SU-DHL-6 (cell line): Measurements from ENCODE around the gene MDP1.
A peak's percentile ranks its signal among the peaks of the same experiment; 100 is the strongest.

Source experiments
- H2AFZ ChIP-seq: fragments of 200-600 bp; sonication (generic); 2 replicates; pipeline ENCODE4 v1.6.1; 2014; ENCODE audit warnings: low read depth, mild to moderate bottlenecking, moderate library complexity, mixed read lengths, antibody characterized with exemption, low read length; ENCODE audit not compliant: severe bottlenecking
- H3F3A ChIP-seq: fragments of 200-600 bp; shearing (Covaris generic); 2 replicates; pipeline ENCODE4 v1.6.0; 2016; ENCODE audit warnings: antibody characterized with exemption, mild to moderate bottlenecking; ENCODE audit not compliant: insufficient read depth
- H3K27ac ChIP-seq: fragments of 200-600 bp; sonication (generic); 2 replicates; pipeline ENCODE4 v1.5.1; 2016; ENCODE audit warnings: low read depth, mild to moderate bottlenecking, low read length, moderate library complexity, mixed read lengths
- H3K27me3 ChIP-seq: fragments of 200-600 bp; sonication (generic), shearing (Covaris generic); 2 replicates; pipeline ENCODE4 v1.6.0; 2014; ENCODE audit warnings: mild to moderate bottlenecking, low read length
- H3K36me3 ChIP-seq: fragments of 200-600 bp; sonication (generic); 2 replicates; pipeline ENCODE4 v1.6.1; 2014; ENCODE audit warnings: mild to moderate bottlenecking, low read length, mixed read lengths
- H3K4me2 ChIP-seq: fragments of 300-600, 200-600 bp; shearing (Covaris generic), sonication (generic); 2 replicates; pipeline ENCODE4 v1.6.0; 2014; ENCODE audit warnings: low read length, low read depth, mild to moderate bottlenecking; ENCODE audit not compliant: poor library complexity, severe bottlenecking
- H3K4me3 ChIP-seq: fragments of 200-600 bp; sonication (generic); 2 replicates; pipeline ENCODE4 v1.5.1; 2014; ENCODE audit warnings: antibody characterized with exemption, low read length, mild to moderate bottlenecking, mixed read lengths; ENCODE audit not compliant: insufficient read depth, poor library complexity, severe bottlenecking
- H3K79me2 ChIP-seq: fragments of 200-600 bp; sonication (generic); 2 replicates; pipeline ENCODE4 v1.6.1; 2014; ENCODE audit warnings: mild to moderate bottlenecking, low read length, moderate library complexity; ENCODE audit not compliant: insufficient read depth
- H3K9ac ChIP-seq: fragments of 200-600 bp; sonication (generic); 2 replicates; pipeline ENCODE4 v1.7.0; 2014; ENCODE audit warnings: mild to moderate bottlenecking, low read length
- H3K9me2 ChIP-seq: fragments of 200-600 bp; sonication (generic); replicated peaks from 2 replicates; pipeline ENCODE4 v1.6.1; 2014; ENCODE audit warnings: low read length; ENCODE audit not compliant: insufficient read depth
- H3K9me3 ChIP-seq: fragments of 200-600 bp; sonication (generic); 2 replicates; pipeline ENCODE4 v1.6.1; 2014; ENCODE audit warnings: low read length, mixed read lengths; ENCODE audit not compliant: insufficient read depth
- H4K20me1 ChIP-seq: fragments of 200-600 bp; sonication (generic); 2 replicates; pipeline ENCODE4 v1.6.1; 2014; ENCODE audit warnings: low read depth, mild to moderate bottlenecking, antibody characterized with exemption, low read length, moderate library complexity, mixed read lengths
- CTCF ChIP-seq: fragments of 200-600 bp; sonication (generic); IDR thresholded peaks from one replicate; pipeline ENCODE4 v1.5.1; 2017; ENCODE audit warnings: antibody characterized with exemption, mild to moderate bottlenecking, low read length, moderate library complexity; ENCODE audit not compliant: insufficient read depth, poor library complexity, severe bottlenecking
- EZH2phosphoT487 ChIP-seq: fragments of 200-600 bp; sonication (generic), shearing (Covaris generic); conservative IDR thresholded peaks from 2 replicates; pipeline ENCODE4 v1.6.1; 2018; ENCODE audit warnings: mild to moderate bottlenecking, antibody characterized with exemption, low read length, moderate library complexity, mixed read lengths

MDP1 gene

GRCh38 chr14:24195186-24196070 lies 20.4 kb downstream of the MDP1 start, which contains the start of gene TM9SF1:
TM9SF1 (minus strand) TSS chr14:24195441; CDS start chr14:24195019, 422 bp downstream.
- Histone ChIP-seq H2AFZ (peak within 1 kb of the TSS; percentile 72), H3K9me2 (no peaks in the 10 kb centered on the region), H3K27me3 (no peaks in the 10 kb centered on the region), H3K9ac (peak within 1 kb of the TSS; percentile 63), H3F3A (peaks cover 24% of the 10 kb centered on the region), H3K36me3 (no peaks in the 10 kb centered on the region), H3K4me3 (peak within 1 kb of the TSS; percentile 66), H3K27ac (peak within 1 kb of the TSS; percentile 83), H3K79me2 (peaks cover 18% of the 10 kb centered on the region; the same call in 1 of the 2 replicates), H3K9me3 (no peaks in the 10 kb centered on the region), H4K20me1 (no peaks in the 10 kb centered on the region), H3K4me2 (peak within 1 kb of the TSS; percentile 74)
- no peak for TF ChIP-seq EZH2phosphoT487
- TF ChIP-seq CTCF, result no peak

- peak overlapping the region; percentile 83 for H3K27ac ChIP-seq
- H3F3A ChIP-seq, result peaks cover 27% of the 10 kb centered on the region
- peaks cover 18% of the 10 kb centered on the region; the same call in 1 of the 2 replicates for H3K79me2 ChIP-seq
- H2AFZ ChIP-seq, result peak overlapping the region; percentile 72
- H3K27me3 ChIP-seq, result no peaks in the 10 kb centered on the region
- H4K20me1 ChIP-seq, result no peaks in the 10 kb centered on the region
- peak overlapping the region; percentile 74 for H3K4me2 ChIP-seq
- TF ChIP-seq EZH2phosphoT487 (no peak), CTCF (no peak)
- H3K36me3 ChIP-seq, result no peaks in the 10 kb centered on the region
- no peaks in the 10 kb centered on the region for H3K9me2 ChIP-seq
- no peaks in the 10 kb centered on the region for H3K9me3 ChIP-seq
- H3K4me3 ChIP-seq, result peak overlapping the region; percentile 66
- peak overlapping the region; percentile 63 for H3K9ac ChIP-seq
Observed at GRCh38 chr14:24194873-24195185, 21.0 kb downstream of the MDP1 start.

DNA sequence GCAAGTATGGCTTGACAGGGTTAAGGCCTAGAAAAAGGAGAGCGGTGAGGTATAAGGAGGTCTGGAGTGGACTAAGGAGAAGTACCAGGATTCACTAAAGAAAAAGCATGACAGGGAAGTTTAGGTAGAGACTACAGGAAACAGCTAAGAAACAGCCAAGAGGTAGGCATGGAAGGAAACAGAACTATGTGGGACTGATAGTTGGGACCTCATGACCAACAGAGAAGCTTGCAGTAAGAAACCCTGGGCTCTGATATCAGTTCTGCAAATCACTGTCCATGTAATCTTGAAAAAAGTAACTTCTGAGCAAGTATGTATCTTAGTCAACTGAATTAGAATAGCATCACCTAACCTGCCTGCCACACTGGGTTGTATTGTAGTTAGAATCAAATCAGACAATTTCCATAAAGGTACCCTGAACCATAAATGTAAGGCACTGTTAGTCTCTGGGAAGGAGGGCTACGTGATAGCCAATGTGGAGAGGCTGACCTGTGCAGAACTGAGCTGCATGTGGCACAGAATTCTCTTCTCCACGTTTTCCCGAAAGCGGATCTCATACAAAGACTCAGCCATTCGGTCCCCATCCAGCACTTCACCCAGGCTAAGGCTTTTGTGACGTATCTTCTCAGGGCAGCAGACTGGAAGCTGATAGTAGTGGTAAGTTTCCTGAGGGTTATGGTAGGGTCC lies 21.5 kb downstream of the MDP1 start:
- no peaks in the 10 kb centered on the region for H3K9me3 ChIP-seq
- no peak overlapping the region for H2AFZ ChIP-seq
- peaks cover 18% of the 10 kb centered on the region; the same call in 1 of the 2 replicates for H3K79me2 ChIP-seq
- H3K9me2 ChIP-seq, result no peaks in the 10 kb centered on the region
- TF ChIP-seq EZH2phosphoT487 (no peak), CTCF (no peak)
- no peak overlapping the region for H3K27ac ChIP-seq
- H3F3A ChIP-seq, result peaks cover 32% of the 10 kb centered on the region
- no peak overlapping the region; the same call in 1 of the 2 replicates for H3K9ac ChIP-seq
- H3K27me3 ChIP-seq, result no peaks in the 10 kb centered on the region
- H3K4me2 ChIP-seq, result peak overlapping the region; percentile 74
- no peaks in the 10 kb centered on the region for H4K20me1 ChIP-seq
- H3K36me3 ChIP-seq, result no peaks in the 10 kb centered on the region
- H3K4me3 ChIP-seq, result peak overlapping the region; percentile 66
